HCT116 (cell line): ENCODE results near the gene ESR2. TPM values are rescaled to one million over a fixed set of nuclear protein-coding genes. Genes with fewer than 3 reads are reported as not detected.

Experiments used
- ATAC-seq: fragments of 200-7000 bp; cut with Tn5 transposase; 2 replicates; pipeline ENCODE4 v1.9.1; 2020; ENCODE audit warnings: mild to moderate bottlenecking, moderate library complexity
- BruUV-seq: library from RNA; stranded (reverse); fragments of 400-500 nt; replicated peaks from 2 replicates; lab custom pipeline; 2021; lab: Mats Ljungman, UMichigan
- CTCF ChIA-PET: fragments of 300-600 bp; sonication (Branson Sonifier 250); formaldehyde crosslinking; loops from one replicate; lab custom pipeline; 2021; ENCODE audit warnings: antibody characterized with exemption; lab: Charles Lee
- POLR2A ChIA-PET: fragments of 300-600, 350-600 bp; sonication (Branson Sonifier 250); formaldehyde crosslinking; loops from one replicate; lab custom pipeline; 2021; ENCODE audit warnings: antibody characterized with exemption; lab: Charles Lee
- RAD21 ChIA-PET, 2 experiments: fragments of 300-600 bp; sonication (Branson Sonifier 250); formaldehyde crosslinking; loops; one replicate each; lab custom pipeline; 2023; ENCODE audit warnings: low total read pairs in 2 of 2; ENCODE audit not compliant: uncharacterized antibody in 2 of 2, unreplicated experiment in 2 of 2, low non-redundant PET in 1 of 2; lab: Charles Lee
- DNase-seq: peaks from one replicate; pipeline ENCODE4 v3.0.0-alpha.2; 2010; ENCODE audit warnings: low read depth, low spot score
- H2AFZ ChIP-seq: fragments of 200-600 bp; shearing (Covaris generic), sonication (generic); 2 replicates; pipeline ENCODE4 v1.6.1; 2017; ENCODE audit warnings: low read depth, mixed run types, mixed read lengths, antibody characterized with exemption, low read length; ENCODE audit not compliant: poor library complexity, severe bottlenecking
- H3K27ac ChIP-seq: 2 replicates; pipeline ENCODE4 v1.5.1; 2012; ENCODE audit warnings: low read depth, low read length
- H3K27me3 ChIP-seq: fragments of 200-600 bp; sonication (generic); 2 replicates; pipeline ENCODE4 v1.6.1; 2016; ENCODE audit warnings: mixed run types, low read length, mixed read lengths; ENCODE audit not compliant: insufficient read depth
- H3K36me3 ChIP-seq, 2 experiments: fragments of 200-500 bp in 1 of 2; fragments of 200-600 bp in 1 of 2; sonication (Bioruptor generic) in 1 of 2; sonication (generic) in 1 of 2; 2 replicates each; pipeline versions ENCODE4 v1.5.1 to v1.6.1; 2014 to 2016; ENCODE audit warnings: low read length in 2 of 2, inconsistent platforms in 1 of 2, mixed read lengths in 1 of 2, mixed run types in 1 of 2; ENCODE audit not compliant: insufficient read depth in 2 of 2, control insufficient read depth in 1 of 2
- H3K4me1 ChIP-seq, 2 experiments: fragments of 200-600 bp in 1 of 2; sonication (generic) in 1 of 2; 2 replicates each; pipeline versions ENCODE4 v1.5.1 to v1.6.1; 2012 to 2017; ENCODE audit warnings: low read length in 2 of 2, inconsistent platforms in 1 of 2, mild to moderate bottlenecking in 1 of 2, mixed read lengths in 1 of 2, mixed run types in 1 of 2, moderate library complexity in 1 of 2; ENCODE audit not compliant: insufficient read depth in 2 of 2, control insufficient read depth in 1 of 2
- H3K4me2 ChIP-seq: fragments of 200-600 bp; sonication (generic); 2 replicates; pipeline ENCODE4 v1.6.1; 2017; ENCODE audit warnings: mixed run types, low read length, mixed read lengths
- H3K4me3 ChIP-seq, 2 experiments: fragments of 200-600 bp in 1 of 2; sonication (generic) in 1 of 2; replicated peaks in 1 of 2; 2 replicates each; pipeline ENCODE4 v1.5.1; 2011 to 2016; ENCODE audit warnings: low read length in 2 of 2, control low read depth in 1 of 2, low read depth in 1 of 2, mild to moderate bottlenecking in 1 of 2, mixed read lengths in 1 of 2, mixed run types in 1 of 2
- H3K79me2 ChIP-seq: fragments of 200-600 bp; sonication (generic); 2 replicates; pipeline ENCODE4 v1.6.1; 2017; ENCODE audit warnings: mild to moderate bottlenecking, mixed run types, low read length, moderate library complexity, mixed read lengths; ENCODE audit not compliant: insufficient read depth
- H3K9ac ChIP-seq: fragments of 200-600 bp; sonication (generic); 2 replicates; pipeline ENCODE4 v1.6.1; 2016; ENCODE audit warnings: low read length, mixed read lengths
- H3K9me2 ChIP-seq: fragments of 200-600 bp; sonication (generic), shearing (Covaris generic); 2 replicates; pipeline ENCODE4 v1.6.1; 2017; ENCODE audit warnings: mixed run types, mild to moderate bottlenecking, moderate library complexity; ENCODE audit not compliant: insufficient read depth
- H3K9me3 ChIP-seq, 2 experiments: fragments of 200-500 bp in 1 of 2; fragments of 200-600 bp in 1 of 2; sonication (Bioruptor generic) in 1 of 2; sonication (generic) in 1 of 2; 2 replicates each; pipeline ENCODE4 v1.6.1; 2014 to 2017; ENCODE audit warnings: low read length in 2 of 2, mixed read lengths in 2 of 2, inconsistent platforms in 1 of 2, low read depth in 1 of 2, mild to moderate bottlenecking in 1 of 2, mixed run types in 1 of 2, moderate library complexity in 1 of 2; ENCODE audit not compliant: control insufficient read depth in 1 of 2, insufficient read depth in 1 of 2
- H4K20me1 ChIP-seq: fragments of 200-600 bp; sonication (generic), shearing (Covaris generic); 2 replicates; pipeline ENCODE4 v1.6.1; 2017; ENCODE audit warnings: mixed run types, mild to moderate bottlenecking, moderate library complexity; ENCODE audit not compliant: insufficient read depth
- ATF3 ChIP-seq: IDR thresholded peaks from 2 replicates; pipeline ENCODE4 v1.6.1; 2012
- CBX3 ChIP-seq: IDR thresholded peaks from 2 replicates; pipeline ENCODE4 v1.6.1; 2012; ENCODE audit warnings: low read depth
- CTCF ChIP-seq, 3 experiments: fragments of 200-600 bp in 1 of 3; sonication (generic) in 1 of 3; IDR thresholded peaks in 2 of 3; conservative IDR thresholded peaks in 1 of 3; 2 replicates each; pipeline ENCODE4 v1.5.1; 2012 to 2017; ENCODE audit warnings: low read depth in 2 of 3, low read length in 2 of 3, antibody characterized with exemption in 1 of 3, borderline replicate concordance in 1 of 3, control low read depth in 1 of 3, mild to moderate bottlenecking in 1 of 3, mixed read lengths in 1 of 3, mixed run types in 1 of 3, moderate library complexity in 1 of 3; ENCODE audit not compliant: insufficient read depth in 1 of 3
- EGR1 ChIP-seq: IDR thresholded peaks from 2 replicates; pipeline ENCODE4 v1.6.1; 2012; ENCODE audit warnings: low read depth
- ELF1 ChIP-seq: IDR thresholded peaks from 2 replicates; pipeline ENCODE4 v1.6.1; 2012; ENCODE audit warnings: low read depth, borderline replicate concordance
- EZH2 ChIP-seq: fragments of 200-600 bp; sonication (generic); IDR thresholded peaks from 2 replicates; pipeline ENCODE4 v1.6.1; 2017; ENCODE audit warnings: antibody characterized with exemption, mixed run types
- EZH2phosphoT487 ChIP-seq: fragments of 200-600 bp; IDR thresholded peaks from 2 replicates; pipeline ENCODE4 v1.6.1; 2018; ENCODE audit warnings: antibody characterized with exemption, borderline replicate concordance
- FOSL1 ChIP-seq: IDR thresholded peaks from 2 replicates; pipeline ENCODE4 v1.6.1; 2012; ENCODE audit warnings: low read depth
- JUND ChIP-seq: IDR thresholded peaks from 2 replicates; pipeline ENCODE4 v1.6.1; 2012
- MAX ChIP-seq: IDR thresholded peaks from 2 replicates; pipeline ENCODE4 v1.6.1; 2012
- POLR2AphosphoS5 ChIP-seq: IDR thresholded peaks from 2 replicates; pipeline ENCODE4 v1.6.1; 2011; ENCODE audit warnings: mild to moderate bottlenecking, low read depth, low read length, moderate library complexity
- SIN3A ChIP-seq: IDR thresholded peaks from 2 replicates; pipeline ENCODE4 v1.6.1; 2012; ENCODE audit warnings: low read depth
- SP1 ChIP-seq: IDR thresholded peaks from 2 replicates; pipeline ENCODE4 v1.6.1; 2012; ENCODE audit warnings: low read depth
- SRF ChIP-seq: IDR thresholded peaks from 2 replicates; pipeline ENCODE4 v1.6.1; 2012; ENCODE audit warnings: low read depth
- TCF7L2 ChIP-seq: IDR thresholded peaks from 2 replicates; pipeline ENCODE4 v1.7.0; 2011; ENCODE audit warnings: borderline replicate concordance, inconsistent platforms; ENCODE audit not compliant: insufficient read depth, insufficient read length; ENCODE audit errors: extremely low read depth
- ZBTB33 ChIP-seq: IDR thresholded peaks from 2 replicates; pipeline ENCODE4 v1.6.1; 2011; ENCODE audit warnings: mild to moderate bottlenecking, low read length, moderate library complexity; ENCODE audit not compliant: insufficient replicate concordance; ENCODE audit errors: extremely low read depth
- ZFX ChIP-seq: fragments of 450-650 bp; IDR thresholded peaks from 2 replicates; pipeline ENCODE4 v1.6.1; 2017
- ZNF274 ChIP-seq: fragments of 200-500 bp; sonication (Bioruptor generic); IDR thresholded peaks from 2 replicates; pipeline ENCODE4 v1.6.1; 2014; ENCODE audit warnings: mild to moderate bottlenecking, low read depth, low read length, inconsistent platforms
- intact Hi-C: fragments of 100-400 bp; cut with micrococcal nuclease; formaldehyde crosslinking; loops from 2 replicates; pipeline ENCODE4 v1.10.0; 2022
- total RNA-seq: library from RNA; stranded (reverse); gene quantifications from one replicate; pipeline ENCODE4 v1.2.1, GENCODE V29; 2021; ENCODE audit not compliant: unreplicated experiment

Gene ESR2
- total RNA-seq, 1 experiment from 2014 or later: 0.32 TPM

GRCh38 chr14:64260418-64260817, 33.8 kb downstream of the ESR2 start:
- H4K20me1 ChIP-seq: no peaks in the 10 kb centered on the region
- no TSS peak for BruUV-seq
- no peak overlapping the region for H3K4me3 ChIP-seq
- no peak overlapping the region for H2AFZ ChIP-seq
- CTCF ChIA-PET: no interaction called here
- POLR2A ChIA-PET: no interaction called here
- H3K27me3 ChIP-seq: no peaks in the 10 kb centered on the region
- intact Hi-C loops: no loop called here
- RAD21 ChIA-PET: no interaction called here
- no peaks in the 10 kb centered on the region for H3K9me2 ChIP-seq
- no peaks in the 10 kb centered on the region for H3K79me2 ChIP-seq
- TF ChIP-seq SIN3A: no peak
- no peak for TF ChIP-seq EZH2
- no peak for TF ChIP-seq CTCF (IDR thresholded peaks at IDR 0.05 in 2 of 3, conservative IDR thresholded peaks at IDR 0.05 in 1 of 3; ENCODE audit: borderline replicate concordance in 1 of 3, insufficient read depth in 1 of 3, low read depth in 2 of 3, low read length in 2 of 3)
- no peak for TF ChIP-seq POLR2AphosphoS5
- TF ChIP-seq SRF: no peak
- no peak for TF ChIP-seq ATF3
- no peak for TF ChIP-seq EGR1
- TF ChIP-seq CBX3: no peak
- TF ChIP-seq JUND: no peak
- TF ChIP-seq MAX: no peak
- TF ChIP-seq TCF7L2: no peak
- no peak for TF ChIP-seq FOSL1
- no peak for TF ChIP-seq ELF1
- no peak for TF ChIP-seq EZH2phosphoT487
- no peak for TF ChIP-seq ZFX
- no peak for TF ChIP-seq ZNF274
- TF ChIP-seq SP1: no peak
- TF ChIP-seq ZBTB33: no peak
- no peak overlapping the region for H3K27ac ChIP-seq
- no peak overlapping the region for H3K9ac ChIP-seq
- DNase-seq (no peak), ATAC-seq (no peak)
- no peaks in the 10 kb centered on the region for H3K4me1 ChIP-seq
- H3K9me3 ChIP-seq: no peaks in the 10 kb centered on the region
- H3K4me2 ChIP-seq: no peak overlapping the region
- H3K36me3 ChIP-seq: no peaks in the 10 kb centered on the region
